NT2/D1 (cell line): Measurements from ENCODE around the gene PCDHGC3.

Source experiments
- DNase-seq: peaks from one replicate; pipeline ENCODE4 v3.0.0-alpha.2; 2011; ENCODE audit warnings: low read depth, low spot score
- H3K27me3 ChIP-seq: 2 replicates; pipeline ENCODE4 v1.6.0; 2011; ENCODE audit warnings: mild to moderate bottlenecking; ENCODE audit not compliant: insufficient read length, insufficient read depth
- H3K36me3 ChIP-seq: 2 replicates; pipeline ENCODE4 v1.6.1; 2011; ENCODE audit warnings: mild to moderate bottlenecking, low read length, mixed read lengths; ENCODE audit not compliant: insufficient read depth, insufficient read length
- H3K4me1 ChIP-seq: 2 replicates; pipeline ENCODE4 v1.5.1; 2011; ENCODE audit not compliant: insufficient read depth, insufficient read length
- H3K4me3 ChIP-seq: 2 replicates; pipeline ENCODE4 v1.5.1; 2011; ENCODE audit warnings: low read depth; ENCODE audit not compliant: insufficient read length
- H3K9ac ChIP-seq: 2 replicates; pipeline ENCODE4 v1.6.0; 2011; ENCODE audit warnings: low read depth; ENCODE audit not compliant: insufficient read length
- H3K9me3 ChIP-seq: 2 replicates; pipeline ENCODE4 v1.5.1; 2011; ENCODE audit warnings: mild to moderate bottlenecking, low read length; ENCODE audit not compliant: insufficient read depth
- SUZ12 ChIP-seq: IDR thresholded peaks from 2 replicates; pipeline ENCODE4 v1.6.1; 2011; ENCODE audit not compliant: insufficient read length, insufficient read depth; ENCODE audit errors: extremely low read depth
- YY1 ChIP-seq: IDR thresholded peaks from 2 replicates; pipeline ENCODE4 v1.6.1; 2011; ENCODE audit not compliant: insufficient read length, insufficient read depth
- ZNF274 ChIP-seq: IDR thresholded peaks from 2 replicates; pipeline ENCODE4 v1.6.1; 2011; ENCODE audit warnings: mild to moderate bottlenecking, low read depth, low read length

Gene PCDHGC3

DNA sequence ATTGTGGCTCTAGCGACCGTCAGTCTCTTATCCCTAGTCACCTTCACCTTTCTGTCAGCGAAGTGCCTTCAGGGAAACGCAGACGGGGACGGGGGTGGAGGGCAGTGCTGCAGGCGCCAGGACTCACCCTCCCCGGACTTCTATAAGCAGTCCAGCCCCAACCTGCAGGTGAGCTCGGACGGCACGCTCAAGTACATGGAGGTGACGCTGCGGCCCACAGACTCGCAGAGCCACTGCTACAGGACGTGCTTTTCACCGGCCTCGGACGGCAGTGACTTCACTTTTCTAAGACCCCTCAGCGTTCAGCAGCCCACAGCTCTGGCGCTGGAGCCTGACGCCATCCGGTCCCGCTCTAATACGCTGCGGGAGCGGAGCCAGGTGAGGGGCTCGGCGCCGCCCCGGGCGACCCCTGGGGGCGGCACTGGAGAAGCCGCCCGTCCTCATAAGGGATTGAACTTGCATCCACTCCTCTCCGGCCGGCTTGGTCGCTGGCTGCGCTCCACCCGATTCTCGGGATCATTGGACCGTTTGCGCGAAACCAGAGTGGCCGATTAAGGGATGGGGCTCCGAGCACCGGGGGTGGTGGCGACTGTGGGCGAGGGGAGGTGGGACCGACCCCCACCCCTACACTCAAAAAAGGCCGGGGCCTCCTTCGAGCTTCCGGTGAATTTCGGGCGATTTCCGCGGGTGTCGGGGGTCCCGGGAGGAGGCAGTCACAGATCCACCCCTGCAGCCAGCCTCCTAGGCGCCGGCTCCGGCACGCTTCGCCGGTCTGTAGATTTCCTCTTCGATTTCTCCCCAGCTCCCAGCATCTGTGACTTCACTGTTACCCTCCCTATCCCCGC, 15.8 kb downstream of the PCDHGC3 start:
- Histone ChIP-seq H3K4me3 (peak overlapping the region; percentile 44), H3K9me3 (no peaks in the 10 kb centered on the region; the same call in 1 of the 2 replicates), H3K36me3 (peaks cover 15% of the 10 kb centered on the region), H3K27me3 (peaks cover 51% of the 10 kb centered on the region), H3K9ac (peak overlapping the region; percentile 66), H3K4me1 (peaks cover 12% of the 10 kb centered on the region)
- DNase-seq, result no peak
- TF ChIP-seq SUZ12, result no peak
- TF ChIP-seq YY1, result no peak
- no peak for TF ChIP-seq ZNF274

DNA sequence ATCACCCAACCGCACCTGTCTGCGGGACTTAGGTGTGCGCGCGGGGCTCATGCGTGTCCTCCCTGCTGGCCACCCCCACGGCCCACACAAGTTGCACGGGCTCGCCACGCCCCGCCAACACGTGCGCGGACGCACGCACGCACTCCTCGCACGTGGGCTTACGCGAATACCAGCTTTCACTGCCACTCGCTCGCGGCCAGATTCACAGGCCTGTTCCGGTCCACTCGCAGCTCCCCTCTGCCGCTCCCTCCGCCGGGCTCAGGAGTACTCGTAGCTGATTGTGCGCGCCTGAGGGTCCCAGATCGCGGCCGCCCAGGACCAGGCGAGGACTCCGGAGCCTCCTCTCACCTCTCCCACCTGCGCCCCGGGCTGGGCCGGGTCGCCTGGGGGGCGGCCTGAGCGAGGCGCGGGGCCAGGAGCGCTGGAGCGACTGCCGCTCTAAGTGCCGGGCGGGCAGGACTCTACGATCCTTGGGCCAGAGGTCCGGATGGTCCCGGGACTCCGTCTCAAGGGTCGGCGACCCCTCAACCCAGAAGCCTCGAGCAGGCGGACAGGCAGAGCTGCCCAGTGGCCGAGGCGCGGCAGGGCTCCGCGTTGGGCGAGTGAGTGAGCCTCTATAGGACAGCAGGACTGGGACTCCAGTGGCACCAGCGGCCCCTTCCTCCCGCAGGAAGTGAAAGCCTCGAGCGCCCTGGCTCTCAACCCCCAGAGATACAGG, 16.6 kb downstream of the PCDHGC3 start:
- no peak for DNase-seq
- Histone ChIP-seq H3K27me3 (peaks cover 46% of the 10 kb centered on the region), H3K9ac (peak overlapping the region; percentile 66), H3K9me3 (no peaks in the 10 kb centered on the region), H3K4me1 (peaks cover 12% of the 10 kb centered on the region), H3K36me3 (peaks cover 8% of the 10 kb centered on the region), H3K4me3 (peak overlapping the region; percentile 44)
- TF ChIP-seq SUZ12 (no peak), ZNF274 (no peak), YY1 (no peak)

DNA sequence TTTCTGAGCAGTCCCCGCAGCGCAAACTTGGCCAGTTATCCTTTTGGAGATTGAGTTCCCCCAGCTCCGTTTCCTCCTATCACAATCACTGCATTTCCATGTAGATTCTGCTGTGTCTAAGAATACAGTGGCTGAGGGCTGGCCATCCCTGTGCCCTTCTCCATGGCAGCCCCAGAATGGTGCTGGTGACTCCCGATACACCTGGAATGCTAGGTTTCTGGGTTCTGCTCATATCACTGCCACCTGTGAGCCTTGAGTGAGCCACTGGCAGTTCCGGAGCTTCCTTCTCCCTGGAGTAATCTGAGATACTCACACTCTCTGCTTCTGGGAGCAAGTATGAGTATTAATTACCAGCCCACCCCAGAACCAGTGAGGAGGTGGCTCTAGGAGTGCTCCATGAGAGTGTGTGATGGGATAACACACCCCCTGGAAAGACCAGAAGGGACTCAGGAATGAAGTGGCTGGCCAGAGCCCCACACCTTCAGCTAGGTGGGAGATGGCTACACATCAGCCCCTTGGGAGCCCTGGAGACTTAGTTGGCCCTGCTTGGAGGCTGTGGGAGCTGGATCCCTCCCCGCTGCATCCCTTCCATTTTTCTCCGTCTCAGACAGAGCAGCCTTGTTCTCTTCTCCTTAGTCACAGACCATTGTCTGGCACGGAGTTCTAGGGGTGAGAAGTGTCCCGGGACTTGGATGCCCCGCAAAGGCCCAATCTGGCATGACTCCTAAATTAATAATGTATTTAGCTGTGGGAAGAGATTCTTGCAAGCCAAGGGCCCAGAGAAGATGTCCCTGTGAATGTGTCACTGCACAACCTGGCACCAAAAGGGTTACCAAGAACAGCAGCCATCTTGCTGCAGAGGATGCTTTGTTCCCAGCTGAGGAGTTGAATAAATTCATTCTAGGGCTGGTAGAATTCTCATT, 18.0 kb downstream of the PCDHGC3 start:
- H3K36me3 ChIP-seq, result peaks cover 8% of the 10 kb centered on the region
- peaks cover 46% of the 10 kb centered on the region for H3K27me3 ChIP-seq
- no peak for DNase-seq
- H3K9ac ChIP-seq, result peak overlapping the region; percentile 74
- H3K9me3 ChIP-seq, result no peaks in the 10 kb centered on the region
- TF ChIP-seq SUZ12, result no peak
- no peak for TF ChIP-seq ZNF274
- TF ChIP-seq YY1, result peak; percentile 23
- peaks cover 12% of the 10 kb centered on the region for H3K4me1 ChIP-seq
- no peak overlapping the region for H3K4me3 ChIP-seq

DNA sequence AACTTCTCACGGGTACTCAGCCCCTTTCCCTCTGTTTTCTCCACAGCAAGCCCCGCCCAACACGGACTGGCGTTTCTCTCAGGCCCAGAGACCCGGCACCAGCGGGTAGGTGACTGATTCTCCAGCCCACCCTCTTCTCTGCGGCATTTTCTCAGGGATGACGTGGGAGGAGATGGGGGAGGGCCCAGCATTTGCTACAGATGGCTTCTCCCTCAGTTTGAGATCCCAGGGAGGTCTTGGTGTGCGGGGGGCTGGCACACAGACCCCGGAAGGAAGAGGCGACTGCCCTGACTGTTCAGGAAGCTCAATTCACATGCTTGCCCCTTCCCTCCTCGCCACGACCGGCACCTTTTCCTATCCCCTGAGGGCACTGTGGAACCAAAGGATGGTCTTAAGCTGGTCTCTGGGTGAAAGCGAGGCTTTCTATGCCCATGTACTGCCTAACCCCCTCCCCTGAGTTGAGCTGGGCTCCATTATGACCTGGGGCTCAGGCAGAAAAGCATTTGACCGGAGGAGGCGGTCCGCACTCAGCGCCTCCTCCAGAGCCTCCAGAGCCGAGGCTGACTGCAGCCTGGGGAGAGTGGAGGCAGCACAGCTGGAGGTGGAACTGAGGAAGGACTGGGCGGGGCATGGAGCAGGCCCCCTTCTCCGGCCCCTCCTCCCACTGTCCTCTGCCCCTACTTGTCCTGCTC, 19.1 kb downstream of the PCDHGC3 start:
- no peaks in the 10 kb centered on the region for H3K9me3 ChIP-seq
- peaks cover 9% of the 10 kb centered on the region for H3K4me1 ChIP-seq
- H3K9ac ChIP-seq, result peak overlapping the region; percentile 74
- peaks cover 45% of the 10 kb centered on the region for H3K27me3 ChIP-seq
- peaks cover 7% of the 10 kb centered on the region for H3K36me3 ChIP-seq
- TF ChIP-seq YY1, result no peak
- no peak for TF ChIP-seq SUZ12
- TF ChIP-seq ZNF274, result no peak
- peak overlapping the region; percentile 42 for H3K4me3 ChIP-seq
- DNase-seq, result no peak

DNA sequence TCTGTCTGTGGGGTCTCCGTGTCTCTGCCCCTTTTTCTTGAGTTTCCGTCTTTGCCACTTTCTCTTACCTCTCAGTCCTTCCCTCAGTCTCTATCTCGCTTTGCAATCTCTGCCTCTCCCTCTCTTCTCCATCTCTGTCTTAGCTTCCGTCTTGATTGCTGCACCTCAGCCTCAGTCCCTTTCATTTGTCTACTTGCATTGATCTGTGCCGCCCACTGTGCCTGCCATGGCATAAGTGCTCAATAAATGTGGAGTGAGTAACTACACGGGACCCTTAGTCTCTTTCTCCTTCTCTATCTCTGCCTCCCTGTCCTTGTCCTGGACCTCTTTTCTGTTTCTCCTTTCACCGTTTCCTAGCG, 19.7 kb downstream of the PCDHGC3 start:
- DNase-seq, result no peak
- Histone ChIP-seq H3K9ac (peak overlapping the region; percentile 38), H3K4me1 (peaks cover 9% of the 10 kb centered on the region), H3K9me3 (no peaks in the 10 kb centered on the region), H3K27me3 (peaks cover 39% of the 10 kb centered on the region), H3K4me3 (peak overlapping the region; percentile 42), H3K36me3 (peaks cover 1% of the 10 kb centered on the region)
- TF ChIP-seq YY1, result no peak

DNA sequence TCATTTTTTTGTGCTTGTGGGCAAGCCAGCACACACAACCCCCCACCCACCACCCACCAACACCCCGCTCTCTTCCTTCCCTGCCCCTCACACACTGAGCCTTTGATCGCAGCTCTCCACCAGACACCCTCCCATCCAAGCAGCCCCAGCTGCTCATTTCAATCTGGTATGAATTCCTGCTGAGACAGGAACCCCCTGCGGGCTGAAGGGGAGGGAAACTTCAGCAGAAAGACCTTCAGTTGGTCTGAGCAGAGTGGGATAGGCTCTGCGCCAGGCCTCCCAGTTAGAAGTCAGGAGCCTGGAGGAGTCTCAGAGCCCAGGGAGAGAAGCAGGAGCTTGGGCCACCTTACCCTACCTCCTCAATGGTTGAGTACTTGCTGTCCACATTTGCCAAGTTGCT, 20.3 kb downstream of the PCDHGC3 start:
- Histone ChIP-seq H3K4me1 (peaks cover 7% of the 10 kb centered on the region), H3K4me3 (no peak overlapping the region), H3K9me3 (no peaks in the 10 kb centered on the region), H3K27me3 (peaks cover 33% of the 10 kb centered on the region), H3K36me3 (no peaks in the 10 kb centered on the region), H3K9ac (no peak overlapping the region)
- TF ChIP-seq ZNF274 (no peak), SUZ12 (no peak), YY1 (no peak)
- DNase-seq, result no peak
